ENCODE measurements around the gene GNA12. TPM values are rescaled to one million over a fixed set of nuclear protein-coding genes. Genes with fewer than 3 reads are reported as not detected.

The GNA12 gene
- total RNA-seq, 1 donor from 2014 or later = 29.5 TPM

DNA sequence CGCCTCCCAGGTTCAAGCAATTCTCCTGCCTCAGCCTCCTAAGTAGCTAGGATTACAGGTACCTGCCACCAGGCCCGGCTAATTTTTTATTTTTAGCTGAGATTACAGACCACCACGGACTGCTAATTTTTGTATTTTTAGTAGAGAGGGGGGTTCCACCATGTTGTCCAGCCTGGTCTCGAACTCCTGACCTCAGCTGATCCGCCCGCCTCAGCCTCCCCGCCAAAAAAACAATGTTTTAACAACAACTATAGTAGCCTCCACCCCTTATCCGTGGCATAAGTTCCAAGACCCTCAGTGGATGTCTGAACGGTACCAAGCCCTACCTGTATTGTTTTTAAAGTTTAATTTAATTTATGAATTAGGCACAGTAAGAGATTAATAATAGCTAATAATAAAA, 48.2 kb downstream of the GNA12 start:
- TF ChIP-seq POLR2AphosphoS5 (IDR thresholded peaks at IDR 0.05; ENCODE audit: insufficient read depth in 1 of 2, low read depth in 1 of 2) (no peak), POLR2A (IDR thresholded peaks at IDR 0.05) (no peak)
- intact Hi-C loops (cut with DNase I) = no loop called here
- Histone ChIP-seq H3K9me3 (no peaks in the 10 kb centered on the region), H3K4me3 (no peak overlapping the region), H3K27ac (peak overlapping the region; percentile 82), H3K36me3 (peaks cover 0 to 15% of the 10 kb centered on the region in 2 donors), H3K27me3 (no peaks in the 10 kb centered on the region), H3K4me1 (peaks cover 17% of the 10 kb centered on the region)
- no peak for DNase-seq (ENCODE audit: extremely low spot score in 2 of 2)

DNA sequence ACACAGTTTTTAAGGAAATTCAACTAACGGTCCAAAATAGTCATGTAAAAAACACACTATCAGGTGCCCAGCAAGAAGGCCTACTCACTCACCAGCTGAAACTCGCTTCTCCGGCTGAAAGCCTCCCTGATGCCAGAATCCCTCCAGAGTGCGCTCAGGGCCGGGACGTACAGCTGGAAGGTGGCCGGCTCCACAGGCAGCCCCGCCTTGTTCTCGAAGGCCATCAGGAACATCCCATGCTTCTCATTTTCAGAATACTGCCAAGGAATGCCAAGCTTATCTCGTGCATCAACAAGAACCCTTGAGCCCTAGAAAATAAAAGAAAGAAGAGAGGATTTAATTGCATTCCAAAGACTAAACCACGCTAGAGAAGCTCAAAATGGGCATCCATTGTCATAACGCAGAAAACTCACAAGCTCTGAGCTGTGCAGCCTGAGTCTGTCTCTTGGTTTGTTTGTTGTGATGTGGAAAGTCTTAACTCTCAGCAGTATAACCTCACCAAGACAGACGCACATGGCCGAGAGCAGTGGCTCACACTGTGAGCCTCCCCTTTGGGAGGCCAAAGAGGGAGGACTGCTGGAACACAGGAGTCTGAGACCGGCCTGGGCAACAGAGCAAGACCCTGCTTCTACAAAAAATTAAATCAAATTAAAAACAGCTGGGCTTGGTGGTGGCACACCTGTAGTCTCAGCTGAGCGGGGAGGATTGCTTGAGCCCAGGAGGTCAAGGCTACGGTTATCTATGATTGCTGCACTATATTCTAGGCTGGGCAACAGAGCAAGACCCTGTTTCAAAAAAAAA, 49.1 kb downstream of the GNA12 start:
- no peaks in the 10 kb centered on the region for H3K9me3 ChIP-seq
- DNase-seq (ENCODE audit: extremely low spot score in 2 of 2) = no peak
- no peaks in the 10 kb centered on the region for H3K27me3 ChIP-seq
- TF ChIP-seq POLR2AphosphoS5 (IDR thresholded peaks at IDR 0.05; ENCODE audit: insufficient read depth in 1 of 2, low read depth in 1 of 2) (no peak), CTCF (IDR thresholded peaks at IDR 0.05) (no peak), POLR2A (IDR thresholded peaks at IDR 0.05) (no peak)
- peaks cover 22% of the 10 kb centered on the region for H3K4me1 ChIP-seq
- intact Hi-C loops (cut with DNase I) = no loop called here
- H3K36me3 ChIP-seq = peaks cover 0 to 17% of the 10 kb centered on the region in 2 donors
- H3K27ac ChIP-seq = peak overlapping the region; percentile 82
- no peak overlapping the region for H3K4me3 ChIP-seq

DNA sequence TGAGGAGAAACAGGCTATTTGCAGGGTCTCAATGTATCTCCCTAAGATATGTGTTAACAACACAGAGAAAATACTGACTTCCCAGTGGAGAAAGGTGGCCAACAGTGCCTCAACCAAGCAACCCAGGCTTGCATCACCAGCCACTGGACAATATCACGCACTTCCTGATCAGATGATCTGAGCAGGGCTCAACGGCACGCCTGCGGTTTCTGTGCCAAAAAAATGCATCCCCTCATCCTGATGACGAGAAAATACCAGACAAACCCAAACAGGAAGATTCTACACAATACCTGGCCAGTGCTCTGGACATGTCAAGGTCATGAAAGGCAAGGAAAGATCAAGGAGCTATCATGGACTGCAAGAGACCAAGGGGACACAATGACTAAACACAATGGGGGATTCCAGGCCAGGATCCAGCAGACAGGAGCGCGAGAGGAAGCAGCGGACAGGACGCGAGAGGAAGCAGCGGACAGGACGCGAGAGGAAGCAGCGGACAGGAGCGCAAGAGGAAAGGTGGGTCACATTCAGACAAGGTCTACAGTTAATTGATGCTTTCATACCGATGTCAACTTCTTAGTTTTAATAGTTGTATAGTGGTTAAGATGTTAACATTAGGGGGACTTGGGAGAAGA, 51.1 kb downstream of the GNA12 start:
- peak in 1 of 2 donors; percentile 80 for DNase-seq (ENCODE audit: extremely low spot score in 2 of 2)
- H3K4me3 ChIP-seq = no peak overlapping the region
- intact Hi-C loops (cut with DNase I) = no loop called here
- peaks cover 0 to 17% of the 10 kb centered on the region in 2 donors for H3K36me3 ChIP-seq
- H3K27ac ChIP-seq = peak overlapping the region; percentile 8
- no peak for TF ChIP-seq POLR2AphosphoS5 (IDR thresholded peaks at IDR 0.05; ENCODE audit: insufficient read depth in 1 of 2, low read depth in 1 of 2)
- no peak for TF ChIP-seq CTCF (IDR thresholded peaks at IDR 0.05)
- TF ChIP-seq POLR2A (IDR thresholded peaks at IDR 0.05) = no peak
- no peaks in the 10 kb centered on the region for H3K9me3 ChIP-seq
- H3K27me3 ChIP-seq = no peaks in the 10 kb centered on the region
- peaks cover 30% of the 10 kb centered on the region for H3K4me1 ChIP-seq

- TF ChIP-seq CTCF (IDR thresholded peaks at IDR 0.05) (no peak), POLR2AphosphoS5 (IDR thresholded peaks at IDR 0.05; ENCODE audit: insufficient read depth in 1 of 2, low read depth in 1 of 2) (no peak), POLR2A (IDR thresholded peaks at IDR 0.05) (no peak)
- peak in 1 of 2 donors; percentile 83 for DNase-seq (ENCODE audit: extremely low spot score in 2 of 2)
- peaks cover 0 to 17% of the 10 kb centered on the region in 2 donors for H3K36me3 ChIP-seq
- no peaks in the 10 kb centered on the region for H3K27me3 ChIP-seq
- peaks cover 30% of the 10 kb centered on the region for H3K4me1 ChIP-seq
- no peaks in the 10 kb centered on the region for H3K9me3 ChIP-seq
- no peak overlapping the region for H3K4me3 ChIP-seq
- intact Hi-C loops (cut with DNase I) = no loop called here
- no peak overlapping the region for H3K27ac ChIP-seq
Measured at GRCh38 chr7:2792235-2792634, 51.9 kb downstream of the GNA12 start.

GRCh38 chr7:2791390-2791789, 52.7 kb downstream of the GNA12 start:
- no peaks in the 10 kb centered on the region for H3K9me3 ChIP-seq
- no peak for TF ChIP-seq POLR2A (IDR thresholded peaks at IDR 0.05)
- no peak for TF ChIP-seq POLR2AphosphoS5 (IDR thresholded peaks at IDR 0.05; ENCODE audit: insufficient read depth in 1 of 2, low read depth in 1 of 2)
- no peak for TF ChIP-seq CTCF (IDR thresholded peaks at IDR 0.05)
- H3K4me1 ChIP-seq = peaks cover 30% of the 10 kb centered on the region
- intact Hi-C loops (cut with DNase I) = no loop called here
- no peak overlapping the region for H3K27ac ChIP-seq
- H3K27me3 ChIP-seq = no peaks in the 10 kb centered on the region
- peaks cover 0 to 17% of the 10 kb centered on the region in 2 donors for H3K36me3 ChIP-seq
- H3K4me3 ChIP-seq = no peak overlapping the region
- no peak for DNase-seq (ENCODE audit: extremely low spot score in 2 of 2)

All from vagina (tissue), 2 donors.